Ishikawa (cell line): ENCODE results near the gene LPAR4.

Experiments used
- CEBPB ChIP-seq: IDR thresholded peaks from 2 replicates; pipeline ENCODE4 v1.6.1; 2012
- CREB1 ChIP-seq: IDR thresholded peaks from 2 replicates; pipeline ENCODE4 v1.6.1; 2012; ENCODE audit warnings: low read depth
- EGR1 ChIP-seq: IDR thresholded peaks from 2 replicates; pipeline ENCODE4 v1.6.1; 2012
- EP300 ChIP-seq: IDR thresholded peaks from 2 replicates; pipeline ENCODE4 v1.6.1; 2012; ENCODE audit warnings: borderline replicate concordance
- FOXM1 ChIP-seq: IDR thresholded peaks from 2 replicates; pipeline ENCODE4 v1.6.1; 2012; ENCODE audit warnings: low read depth, borderline replicate concordance
- MAX ChIP-seq: IDR thresholded peaks from 2 replicates; pipeline ENCODE4 v1.6.1; 2012
- NFIC ChIP-seq: IDR thresholded peaks from 2 replicates; pipeline ENCODE4 v1.6.1; 2012
- RAD21 ChIP-seq: IDR thresholded peaks from 2 replicates; pipeline ENCODE4 v1.6.1; 2012; ENCODE audit warnings: low read depth
- REST ChIP-seq: IDR thresholded peaks from 2 replicates; pipeline ENCODE4 v1.6.1; 2012; ENCODE audit warnings: low read depth, mild to moderate bottlenecking
- TAF1 ChIP-seq: IDR thresholded peaks from 2 replicates; pipeline ENCODE4 v1.6.1; 2012; ENCODE audit warnings: low read depth, mild to moderate bottlenecking
- TCF12 ChIP-seq: IDR thresholded peaks from 2 replicates; pipeline ENCODE4 v1.6.1; 2012; ENCODE audit warnings: low read depth
- TEAD4 ChIP-seq: IDR thresholded peaks from 2 replicates; pipeline ENCODE4 v1.6.1; 2012
- USF1 ChIP-seq: IDR thresholded peaks from 2 replicates; pipeline ENCODE4 v1.6.1; 2012
- YY1 ChIP-seq: IDR thresholded peaks from 2 replicates; pipeline ENCODE4 v1.6.1; 2012; ENCODE audit warnings: low read depth
- ZBTB7A ChIP-seq: IDR thresholded peaks from 2 replicates; pipeline ENCODE4 v1.6.1; 2012; ENCODE audit warnings: low read depth

Gene LPAR4

GRCh38 chrX:78725287-78725686 is 22.2 kb upstream of the LPAR4 start:
- TF ChIP-seq FOXM1 (no peak), REST (no peak), MAX (no peak), TEAD4 (no peak), EGR1 (no peak), YY1 (no peak), TCF12 (no peak), CEBPB (no peak), EP300 (no peak), USF1 (no peak), CREB1 (no peak), TAF1 (no peak), RAD21 (no peak), NFIC (no peak), ZBTB7A (no peak)

DNA sequence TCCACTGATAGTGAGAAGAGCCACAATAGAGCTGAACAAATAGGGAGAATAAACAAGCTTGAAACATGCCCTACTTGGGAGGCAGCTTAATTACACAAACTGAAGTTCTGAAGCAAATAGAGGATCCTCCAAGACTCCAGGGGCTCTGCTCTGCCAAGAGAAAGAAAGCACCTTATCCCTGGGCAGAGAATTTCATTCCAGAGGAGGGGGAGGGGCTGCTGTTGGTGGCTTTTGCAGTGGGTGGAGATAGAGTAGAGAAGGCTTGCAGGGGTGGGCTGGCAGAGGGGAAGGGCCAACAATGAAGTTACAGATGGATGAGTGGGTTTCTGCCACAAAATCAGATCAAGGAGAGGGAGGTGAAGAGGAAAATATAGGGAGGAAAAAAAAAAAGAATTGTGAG is 1.0 kb upstream of the LPAR4 start:
- TF ChIP-seq RAD21 (no peak), NFIC (no peak), EGR1 (no peak), REST (no peak), USF1 (no peak), TAF1 (no peak), TCF12 (no peak), ZBTB7A (no peak), YY1 (no peak), FOXM1 (no peak), CEBPB (no peak), CREB1 (no peak), TEAD4 (no peak), EP300 (no peak), MAX (no peak)

DNA sequence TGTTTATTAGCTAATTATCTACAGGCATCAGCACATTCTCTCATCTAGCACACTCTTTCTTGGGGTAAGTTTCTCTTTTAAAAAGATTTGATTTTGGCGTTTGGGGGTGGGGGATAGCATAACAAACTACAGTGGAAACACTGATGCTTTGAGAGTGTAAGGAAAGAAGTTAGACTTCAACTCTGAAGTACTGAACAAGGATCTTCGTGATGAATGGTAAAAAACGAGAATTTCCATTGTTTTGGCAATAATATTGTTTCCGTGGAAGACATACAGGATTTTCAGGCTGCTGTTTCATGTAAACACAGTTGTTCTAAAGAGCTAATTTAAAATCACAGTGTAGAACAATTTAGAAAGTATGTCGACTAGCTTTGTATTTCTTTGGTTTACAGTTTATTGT is 451 bp downstream of the LPAR4 start:
- no peak for TF ChIP-seq FOXM1
- TF ChIP-seq NFIC = no peak
- TF ChIP-seq TEAD4 = no peak
- TF ChIP-seq EP300 = no peak

DNA sequence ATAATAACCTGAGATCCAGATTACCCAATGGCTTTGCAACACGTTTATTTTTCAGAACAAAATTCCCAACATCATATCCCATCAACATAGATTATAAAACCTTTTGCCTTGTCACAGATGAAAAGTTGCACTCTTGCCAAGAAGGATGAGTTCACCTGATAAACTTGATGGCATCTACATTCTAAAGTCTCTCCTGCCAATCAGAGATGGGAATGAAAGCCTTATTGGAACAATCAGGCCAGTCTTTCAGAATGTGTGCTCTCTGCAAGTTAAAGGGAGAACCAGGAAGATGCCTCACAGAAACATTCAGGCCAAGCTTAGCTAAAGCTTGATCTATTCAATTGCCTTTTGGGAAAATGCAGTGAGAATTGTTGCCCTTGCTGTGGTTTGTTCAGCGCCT is 1.3 kb downstream of the LPAR4 start:
- no peak for TF ChIP-seq YY1
- no peak for TF ChIP-seq FOXM1
- TF ChIP-seq EGR1 = no peak
- TF ChIP-seq TEAD4 = no peak
- no peak for TF ChIP-seq USF1
- TF ChIP-seq CREB1 = no peak
- TF ChIP-seq EP300 = no peak
- no peak for TF ChIP-seq TAF1
- no peak for TF ChIP-seq TCF12
- no peak for TF ChIP-seq CEBPB
- no peak for TF ChIP-seq RAD21

DNA sequence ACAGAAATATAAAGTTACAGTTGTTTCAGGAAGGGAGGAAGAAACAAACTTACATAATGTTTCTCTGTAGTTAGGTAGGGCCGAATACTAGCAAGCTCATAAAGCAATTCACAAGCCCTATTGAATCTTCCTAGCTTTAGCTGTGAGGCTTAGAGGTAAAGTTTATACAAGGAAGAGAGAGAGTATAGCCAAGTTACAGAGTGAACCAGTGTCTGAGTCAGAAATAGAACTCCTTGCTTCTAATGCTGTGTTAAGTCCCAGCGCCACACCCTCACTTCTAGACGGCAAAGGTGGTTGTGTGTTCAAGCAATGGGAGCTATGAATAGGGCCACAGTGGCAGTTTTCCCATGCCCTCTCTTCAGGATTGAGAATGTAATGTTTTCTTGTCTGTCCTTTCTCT is 6.1 kb downstream of the LPAR4 start:
- TF ChIP-seq MAX (no peak), EP300 (no peak), TAF1 (no peak), YY1 (no peak), USF1 (no peak), RAD21 (no peak), NFIC (no peak), TEAD4 (no peak), TCF12 (no peak), FOXM1 (no peak), ZBTB7A (no peak), EGR1 (no peak), REST (no peak), CREB1 (no peak), CEBPB (no peak)
